DMS114 treated with DMSO at 0.1 percent for 48 hours (cell line): Measurements from ENCODE around the gene COL23A1.

ENCODE experiments used
- DNase-seq: peaks from one replicate; lab custom pipeline; 2025; ENCODE audit not compliant: unreplicated experiment; lab: John Stamatoyannopoulos, UW

Gene COL23A1

DNA sequence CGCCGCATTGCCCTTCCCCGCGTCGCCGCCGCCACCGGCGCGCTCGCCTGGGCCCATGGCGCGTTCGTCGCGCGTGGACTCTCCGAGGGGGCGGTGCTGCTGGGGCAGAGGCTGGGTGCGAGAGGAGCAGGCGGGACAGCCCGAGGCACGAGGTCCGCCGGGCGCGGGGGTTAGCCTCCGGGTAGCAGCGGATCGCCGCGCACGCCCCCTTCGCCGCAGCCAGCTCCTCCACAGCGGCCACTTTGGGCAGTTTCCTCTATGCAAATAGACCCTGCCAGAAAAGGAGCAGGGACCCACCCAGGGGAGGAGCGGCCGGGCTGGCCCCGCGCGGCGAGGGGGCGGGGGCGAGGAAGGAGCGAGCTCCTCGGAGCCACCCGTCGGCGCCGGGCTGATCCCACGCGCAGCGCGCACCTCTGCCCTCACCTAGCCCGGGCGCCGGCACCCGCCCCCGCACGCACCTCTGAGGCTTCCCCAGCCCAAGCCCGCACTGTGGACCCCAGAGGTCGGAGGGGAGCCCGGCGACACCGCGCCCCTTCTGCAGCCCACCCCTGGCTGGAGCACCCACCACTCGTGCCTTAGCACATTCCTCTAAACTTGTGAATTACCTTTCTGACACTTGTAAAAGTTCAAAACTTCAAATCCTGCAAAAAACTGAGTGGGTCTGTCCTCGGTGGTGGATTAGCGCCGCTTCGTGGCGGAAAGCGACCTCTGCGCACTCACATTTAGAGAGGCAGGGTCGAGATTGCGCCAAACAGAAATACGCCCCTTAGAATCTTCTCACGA is at the start of gene COL23A1:
Gene COL23A1, minus strand, starts transcription at position 253 of the 783 bp plus-strand sequence.
- peak; percentile 74 for DNase-seq

GRCh38 chr5:178637356-178638074 is 47.3 kb upstream of the COL23A1 start:
- DNase-seq = no peak

DNA sequence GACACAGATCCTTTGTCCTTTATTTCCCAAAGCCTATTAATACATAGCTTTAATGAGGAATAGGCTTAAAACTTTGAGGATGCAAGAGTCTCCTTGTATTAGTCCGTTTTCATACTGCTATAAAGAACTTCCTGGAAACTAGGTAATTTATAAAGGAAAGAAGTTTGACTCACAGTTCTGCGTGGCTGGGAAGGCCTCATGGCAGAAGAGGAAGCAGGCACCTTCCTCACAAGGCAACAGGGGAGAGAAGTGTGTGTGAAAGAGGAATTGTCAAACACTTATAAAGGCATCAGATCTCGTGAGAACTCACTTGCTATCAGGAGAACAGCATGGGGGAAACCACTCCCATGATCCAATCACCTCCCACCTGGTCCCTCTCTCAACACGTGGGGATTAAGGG is 42.1 kb upstream of the COL23A1 start:
- DNase-seq = no peak

- DNase-seq = no peak
These were observed 40.8 kb upstream of the COL23A1 start for GRCh38 chr5:178630951-178631350.

GRCh38 chr5:178630475-178630930 is 40.3 kb upstream of the COL23A1 start:
- no peak for DNase-seq

DNA sequence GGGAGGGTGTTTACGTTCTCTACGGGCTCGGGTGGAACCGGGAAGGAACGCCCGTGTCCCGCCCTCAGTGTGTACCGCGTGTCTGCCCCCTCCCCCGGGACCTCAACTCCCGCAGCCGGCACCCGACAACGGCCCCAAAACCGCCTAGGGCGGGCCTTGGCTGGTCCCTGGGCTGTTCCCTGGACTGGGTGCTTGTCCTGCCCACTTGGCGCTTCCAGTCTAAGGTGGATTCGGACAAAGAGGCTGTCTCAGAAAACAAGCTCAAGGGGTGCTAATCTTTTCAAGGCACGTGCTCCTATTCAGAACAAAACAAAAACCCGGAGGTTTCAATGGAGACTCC is 37.0 kb upstream of the COL23A1 start:
- no peak for DNase-seq

GRCh38 chr5:178626484-178627258 is 36.5 kb upstream of the COL23A1 start, which contains the start of gene CLK4:
TSS of gene CLK4 (minus strand) at chr5:178627050. CDS start at chr5:178623416, 3,634 bp downstream.
- peak; percentile 86 for DNase-seq

GRCh38 chr5:178625679-178626483 is 35.7 kb upstream of the COL23A1 start:
- DNase-seq = no peak

DNA sequence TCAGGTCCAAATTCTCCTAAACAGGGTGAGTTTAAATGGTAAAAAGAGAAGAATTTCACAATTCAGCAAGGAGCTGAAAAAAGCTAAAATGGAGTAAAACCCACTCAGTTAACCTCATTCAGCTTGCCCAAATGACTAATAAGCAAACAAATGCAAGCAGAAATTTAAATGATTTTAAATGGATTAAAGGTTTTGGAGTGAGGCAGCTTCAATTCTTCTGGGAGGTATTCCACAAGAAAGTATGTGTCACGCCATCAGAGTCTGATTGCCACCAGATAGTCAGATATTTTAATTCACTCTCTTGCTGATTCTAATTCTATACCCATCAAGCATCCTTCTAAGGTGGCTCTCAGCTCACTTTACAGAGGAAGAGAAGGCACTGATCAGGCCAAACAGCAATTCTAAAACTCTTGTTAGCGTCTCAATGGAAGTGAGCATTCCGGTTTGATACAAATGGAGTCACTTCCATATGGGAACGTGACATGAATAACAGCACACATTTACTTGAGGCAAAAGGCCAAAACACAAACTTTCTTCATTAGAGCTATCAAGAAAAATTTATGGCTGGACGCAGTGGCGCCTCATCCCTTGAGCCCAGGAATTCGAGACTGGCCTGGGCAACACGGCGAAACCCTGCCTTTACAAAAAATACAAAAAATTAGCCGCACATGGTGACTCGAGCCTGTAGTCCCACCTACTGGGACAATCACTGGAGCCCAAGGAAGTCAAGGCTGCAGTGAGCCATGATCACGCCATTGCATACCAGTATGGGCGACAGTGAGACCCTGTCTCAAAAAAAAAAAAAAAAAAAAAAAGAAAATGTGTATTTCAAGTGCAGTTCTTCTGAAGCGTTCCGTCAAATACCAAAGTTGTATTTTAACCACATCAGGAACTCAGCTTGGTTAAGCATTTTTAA is 34.7 kb upstream of the COL23A1 start:
- no peak for DNase-seq

DNA sequence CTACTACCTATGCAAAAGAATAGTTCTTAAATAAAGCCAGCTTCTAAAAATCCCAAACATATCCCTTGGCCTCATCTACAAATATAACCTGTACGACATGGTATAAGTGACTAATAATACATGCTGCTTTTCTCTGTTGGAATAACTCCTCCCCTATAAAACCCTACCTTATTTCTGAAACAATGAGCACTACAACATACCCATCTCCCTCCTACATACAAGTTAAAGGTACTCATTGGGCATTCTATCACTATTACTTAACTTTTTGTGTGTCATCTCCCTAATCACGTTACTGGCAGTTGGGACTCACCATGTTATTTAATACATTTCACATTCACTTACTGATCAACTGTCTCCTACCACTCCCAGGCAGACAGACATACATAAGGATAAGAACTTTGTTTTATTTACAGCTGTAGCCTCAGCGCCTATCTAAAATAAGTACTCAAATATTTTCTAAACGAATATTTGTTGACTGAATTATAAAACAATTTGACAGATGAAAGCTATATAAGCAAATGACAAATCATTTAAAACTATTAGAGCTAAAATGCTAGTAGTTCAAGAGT is 32.6 kb upstream of the COL23A1 start:
- DNase-seq = no peak

DNA sequence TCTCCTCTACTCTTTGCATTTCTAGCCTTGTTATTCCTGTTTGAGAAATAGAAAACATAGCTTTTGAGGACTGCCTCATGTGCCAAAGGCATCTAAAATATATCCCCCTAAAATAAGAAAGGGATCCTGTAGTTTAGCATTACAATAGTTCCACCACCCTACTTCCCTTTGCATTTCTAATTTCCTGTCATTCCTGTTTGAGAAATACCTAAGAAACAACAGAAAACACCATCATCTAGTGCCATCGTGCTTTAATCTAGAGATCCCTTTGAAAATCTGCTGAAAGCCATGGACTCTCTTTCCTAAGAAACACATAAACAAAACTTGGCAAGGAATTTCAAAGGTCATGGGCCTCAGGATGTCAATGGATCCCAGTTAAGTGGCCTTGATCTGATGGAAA is 29.2 kb upstream of the COL23A1 start:
- DNase-seq = no peak

GRCh38 chr5:178612299-178612698 is 22.1 kb upstream of the COL23A1 start:
- DNase-seq = no peak

DNA sequence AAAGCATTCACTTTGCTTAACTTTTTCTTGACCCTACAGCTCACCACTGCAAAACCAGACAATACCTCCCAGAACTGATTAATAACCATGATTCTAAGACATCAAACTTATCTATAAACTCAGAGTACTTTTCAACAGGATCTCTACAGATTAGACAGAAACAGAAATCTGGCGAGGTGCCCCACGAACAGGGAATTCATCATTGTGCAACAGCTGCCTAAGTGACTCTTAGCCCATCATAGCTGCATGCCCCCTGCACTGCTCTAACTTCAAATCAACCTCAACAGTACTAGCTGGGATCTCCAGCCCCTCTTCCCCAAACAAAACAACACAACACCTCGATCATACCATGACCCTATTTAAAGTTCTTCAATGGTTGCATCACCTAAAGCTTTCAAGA is 16.1 kb upstream of the COL23A1 start:
- DNase-seq = no peak

GRCh38 chr5:178605788-178606187 is 15.6 kb upstream of the COL23A1 start:
- DNase-seq = no peak

- no peak for DNase-seq
These were observed 12.6 kb upstream of the COL23A1 start for GRCh38 chr5:178602752-178603151.

- no peak for DNase-seq
These were observed 5.6 kb upstream of the COL23A1 start for GRCh38 chr5:178595750-178596149.

DNA sequence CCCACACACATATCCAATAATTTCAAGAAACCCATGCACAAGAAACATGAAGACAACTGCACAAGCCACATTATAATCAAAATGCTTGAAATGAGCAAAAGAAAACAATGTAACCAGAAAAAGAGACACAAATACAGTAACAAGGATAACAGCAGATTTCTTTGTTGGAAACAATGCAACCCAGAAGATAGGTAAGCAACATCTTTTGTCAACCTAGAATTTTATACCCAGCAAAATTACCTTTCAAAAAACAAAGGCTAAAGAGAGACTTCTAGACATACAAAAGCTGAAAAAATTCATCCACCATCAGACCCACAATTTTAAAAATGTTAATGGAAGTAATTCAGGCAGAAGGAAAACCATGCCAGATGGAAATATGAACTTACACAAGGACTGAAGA is 5.0 kb upstream of the COL23A1 start:
- no peak for DNase-seq

DNA sequence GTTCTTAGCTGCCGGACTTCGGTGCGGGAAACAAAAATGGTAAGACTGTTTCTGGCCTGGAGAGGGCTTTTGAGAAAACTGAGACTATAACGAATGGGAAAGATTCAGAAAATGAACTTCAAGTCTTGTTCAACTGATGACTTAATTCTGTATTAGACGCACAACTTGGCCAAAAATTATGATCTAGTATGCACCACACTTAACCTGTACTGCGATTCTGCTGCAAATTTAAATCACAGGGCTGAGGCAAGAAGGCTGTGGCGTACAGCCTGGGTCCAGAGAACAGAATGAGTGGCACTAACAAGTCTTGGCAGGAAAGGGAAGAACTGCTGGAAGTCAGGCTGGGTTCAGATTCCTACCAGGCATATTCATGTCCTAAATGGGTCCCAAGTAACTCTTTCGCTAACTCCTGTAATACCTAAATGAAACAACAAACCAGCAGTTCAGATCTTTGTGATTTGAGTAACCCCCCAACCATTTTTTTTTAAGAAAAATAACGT is 781 bp upstream of the COL23A1 start:
- DNase-seq = no peak
